HG02852 (cell line): ENCODE measurements around the gene METTL13.

ENCODE experiments used
- ATAC-seq: cut with Tn5 transposase; IDR thresholded peaks from one replicate; pipeline ENCODE4 v1.9.1; 2021; ENCODE audit warnings: mild to moderate bottlenecking, moderate library complexity; ENCODE audit not compliant: unreplicated experiment

The METTL13 gene

DNA sequence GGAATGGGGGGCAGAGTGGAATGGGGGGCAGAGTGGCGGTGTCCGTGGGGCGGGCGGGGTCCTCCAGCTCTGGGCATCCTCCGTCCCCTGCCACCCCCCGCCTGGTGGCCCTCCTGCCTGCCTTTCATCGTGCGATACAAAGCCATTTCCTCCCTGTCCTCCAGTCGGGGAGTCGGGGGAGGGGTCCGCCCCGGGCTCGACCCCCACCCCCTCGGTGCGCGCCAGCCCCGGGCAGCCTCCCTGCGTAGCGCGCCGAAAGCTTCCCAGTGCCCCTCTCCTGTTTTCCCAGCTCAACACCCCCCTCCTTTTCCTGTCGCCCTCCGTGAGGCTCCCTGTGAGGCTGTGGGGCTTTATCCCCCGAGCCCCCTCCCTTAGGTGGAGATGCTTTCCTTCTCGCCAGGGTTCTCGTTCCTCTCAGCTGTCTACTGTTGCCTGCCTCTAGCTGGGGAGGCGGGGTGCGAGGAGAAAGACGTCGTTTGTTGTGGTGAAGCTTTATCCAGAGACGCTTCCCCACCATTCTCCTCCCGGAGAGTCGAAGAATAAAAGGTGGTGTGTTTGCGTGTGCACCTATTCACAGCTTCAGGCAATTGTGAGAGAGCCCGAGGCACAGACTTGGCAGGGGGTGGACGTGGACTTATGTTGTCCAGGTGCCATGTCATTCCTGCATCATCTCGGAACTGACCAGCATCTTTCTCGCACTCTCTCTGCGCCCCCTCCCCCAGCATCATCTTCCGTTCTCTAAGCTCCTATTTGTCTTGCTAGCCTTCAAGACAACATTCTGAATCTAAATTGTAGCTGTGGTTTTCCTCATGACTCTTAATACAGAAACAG lies 60.7 kb downstream of the METTL13 start:
- no peak for ATAC-seq

- ATAC-seq = no peak
Measured at GRCh38 chr1:171844381-171844780, 62.9 kb downstream of the METTL13 start.

GRCh38 chr1:171845998-171846397 lies 64.5 kb downstream of the METTL13 start:
- ATAC-seq = no peak
